GM20000 (cell line): ENCODE data around the gene POFUT2.
A peak's percentile ranks its signal among the peaks of the same experiment; 100 is the strongest.

Experiments
- DNase-seq: peaks from one replicate; pipeline ENCODE4 v3.0.0; 2012; ENCODE audit warnings: low spot score
- TF ChIP-seq, protein P1 (sequence below): IDR thresholded peaks from 2 replicates; pipeline ENCODE4 v1.5.1; 2012; ENCODE audit warnings: mild to moderate bottlenecking, control low read depth; ENCODE audit errors: extremely low read depth, missing control alignments

POFUT2 gene

DNA sequence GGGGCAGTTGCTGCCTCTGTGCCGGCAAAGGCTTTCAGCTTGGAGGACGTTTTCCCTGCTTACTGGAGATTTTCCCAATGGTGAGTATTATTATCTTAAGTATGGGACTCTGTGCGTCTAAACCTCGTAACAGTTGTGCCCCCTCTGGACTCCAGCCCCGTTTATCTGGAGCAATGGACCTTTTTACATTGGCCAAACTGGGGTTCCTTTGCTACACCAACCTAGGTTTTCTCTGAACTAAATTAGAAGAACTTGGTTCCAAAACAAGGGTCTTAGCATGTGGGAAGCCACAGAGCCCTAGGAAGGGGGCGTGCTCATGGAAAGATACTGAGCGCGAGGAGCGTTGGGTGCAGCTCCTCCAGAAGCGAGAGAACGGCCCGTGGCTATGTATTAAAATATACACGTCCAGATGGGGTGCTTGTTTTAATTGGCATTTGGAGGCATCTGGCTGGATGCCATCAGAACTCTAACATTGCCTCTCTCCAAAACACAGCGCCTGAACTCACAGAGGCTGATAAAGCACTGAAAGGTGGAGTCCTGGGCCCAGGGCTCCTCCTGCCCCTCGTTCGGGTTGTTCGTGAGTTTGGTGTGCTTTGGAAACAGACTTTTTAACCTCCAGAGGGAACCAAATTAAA, 28.4 kb downstream of the POFUT2 start:
- no peak for DNase-seq
- TF ChIP-seq, protein P1, sequence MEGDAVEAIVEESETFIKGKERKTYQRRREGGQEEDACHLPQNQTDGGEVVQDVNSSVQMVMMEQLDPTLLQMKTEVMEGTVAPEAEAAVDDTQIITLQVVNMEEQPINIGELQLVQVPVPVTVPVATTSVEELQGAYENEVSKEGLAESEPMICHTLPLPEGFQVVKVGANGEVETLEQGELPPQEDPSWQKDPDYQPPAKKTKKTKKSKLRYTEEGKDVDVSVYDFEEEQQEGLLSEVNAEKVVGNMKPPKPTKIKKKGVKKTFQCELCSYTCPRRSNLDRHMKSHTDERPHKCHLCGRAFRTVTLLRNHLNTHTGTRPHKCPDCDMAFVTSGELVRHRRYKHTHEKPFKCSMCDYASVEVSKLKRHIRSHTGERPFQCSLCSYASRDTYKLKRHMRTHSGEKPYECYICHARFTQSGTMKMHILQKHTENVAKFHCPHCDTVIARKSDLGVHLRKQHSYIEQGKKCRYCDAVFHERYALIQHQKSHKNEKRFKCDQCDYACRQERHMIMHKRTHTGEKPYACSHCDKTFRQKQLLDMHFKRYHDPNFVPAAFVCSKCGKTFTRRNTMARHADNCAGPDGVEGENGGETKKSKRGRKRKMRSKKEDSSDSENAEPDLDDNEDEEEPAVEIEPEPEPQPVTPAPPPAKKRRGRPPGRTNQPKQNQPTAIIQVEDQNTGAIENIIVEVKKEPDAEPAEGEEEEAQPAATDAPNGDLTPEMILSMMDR, result no peak

DNA sequence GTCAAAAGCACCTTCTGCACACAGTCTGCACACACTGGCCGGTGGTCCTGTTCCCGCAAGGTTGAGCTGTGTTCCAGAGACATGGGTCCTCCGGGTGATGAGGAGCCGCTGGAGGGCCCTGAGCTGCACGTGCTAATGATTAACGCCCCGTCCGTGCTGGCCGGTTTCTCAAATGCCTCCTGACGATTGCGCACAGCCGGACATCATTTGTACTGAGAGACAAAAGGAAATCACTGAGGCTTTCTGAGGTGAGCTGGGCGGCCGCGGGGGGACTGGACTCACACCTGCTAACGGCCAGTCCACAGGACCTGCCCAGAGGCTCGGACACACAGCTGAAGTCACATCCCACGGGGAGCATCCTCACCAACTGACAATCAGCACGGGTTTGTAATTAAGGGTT, 29.2 kb downstream of the POFUT2 start:
- TF ChIP-seq, protein P1, result no peak
- no peak for DNase-seq

DNA sequence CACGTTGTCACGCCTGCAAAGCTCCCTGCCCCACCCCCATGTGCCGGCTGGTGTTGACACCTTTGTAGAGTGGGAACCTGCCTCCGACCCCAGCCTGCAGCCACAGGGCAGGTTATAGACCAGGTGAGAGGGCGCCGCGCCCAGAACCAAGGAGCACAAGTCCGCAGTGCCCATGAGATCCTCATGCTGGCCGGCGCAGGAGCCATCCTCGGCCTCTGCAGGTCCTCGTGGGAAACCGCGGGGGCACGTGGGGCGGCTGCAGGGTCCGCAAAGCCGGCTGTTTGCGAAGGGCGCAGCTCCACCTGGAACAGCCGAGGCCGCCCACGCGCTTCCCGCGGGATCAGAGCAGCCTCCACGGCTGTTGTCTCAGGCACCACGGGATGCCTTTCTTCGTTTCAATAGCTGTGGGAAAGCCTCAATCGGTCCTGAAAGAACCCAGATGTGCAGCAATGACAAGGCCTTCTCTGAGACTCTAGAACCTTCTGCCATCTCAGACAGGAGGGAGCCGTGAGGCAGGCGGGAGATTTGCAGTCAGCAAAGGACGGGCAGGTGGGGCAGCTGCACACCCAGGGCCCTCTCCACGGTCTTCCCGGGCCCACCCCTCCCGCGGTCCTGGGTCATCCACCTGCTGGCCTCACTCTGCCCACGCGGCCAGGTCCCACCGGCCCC, 29.9 kb downstream of the POFUT2 start:
- TF ChIP-seq, protein P1, result no peak
- DNase-seq, result peak; percentile 28

DNA sequence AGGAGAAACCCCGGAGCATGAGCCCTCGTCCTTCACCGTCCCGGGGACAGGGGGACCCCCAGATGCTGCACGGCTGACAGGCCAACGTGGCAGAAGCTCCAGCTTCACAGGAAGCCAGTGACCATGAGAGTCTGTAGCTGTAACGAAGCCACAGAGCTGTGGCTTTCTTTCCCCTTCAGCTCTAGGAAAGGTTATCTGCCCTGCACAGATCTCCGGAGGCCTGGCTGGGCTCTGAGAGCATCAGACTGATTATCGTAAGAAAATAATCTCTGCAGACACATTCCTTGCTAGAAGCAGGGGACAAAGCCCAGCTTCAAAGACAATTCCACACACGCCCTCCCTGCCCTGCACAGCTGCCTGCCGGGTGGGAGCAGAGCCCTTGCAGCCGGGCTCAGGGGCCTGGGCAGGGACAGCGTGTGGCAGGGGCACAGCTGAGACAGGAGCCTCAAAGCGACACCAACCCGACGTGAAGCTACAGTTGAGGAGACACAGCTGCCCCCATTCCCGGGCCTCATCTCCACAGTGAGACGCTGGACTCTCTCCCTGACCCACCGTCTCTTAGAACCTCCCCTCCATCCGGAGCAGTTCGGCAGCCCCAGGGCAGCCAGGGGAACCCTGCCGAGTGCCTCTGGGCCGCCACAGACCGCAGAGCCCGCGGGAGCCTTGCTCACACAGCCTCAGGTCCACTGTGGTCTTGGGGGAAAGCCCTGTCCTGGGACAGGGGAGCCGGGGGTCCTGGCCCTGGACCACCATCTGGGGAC, 30.6 kb downstream of the POFUT2 start:
- peak; percentile 43 for DNase-seq

DNA sequence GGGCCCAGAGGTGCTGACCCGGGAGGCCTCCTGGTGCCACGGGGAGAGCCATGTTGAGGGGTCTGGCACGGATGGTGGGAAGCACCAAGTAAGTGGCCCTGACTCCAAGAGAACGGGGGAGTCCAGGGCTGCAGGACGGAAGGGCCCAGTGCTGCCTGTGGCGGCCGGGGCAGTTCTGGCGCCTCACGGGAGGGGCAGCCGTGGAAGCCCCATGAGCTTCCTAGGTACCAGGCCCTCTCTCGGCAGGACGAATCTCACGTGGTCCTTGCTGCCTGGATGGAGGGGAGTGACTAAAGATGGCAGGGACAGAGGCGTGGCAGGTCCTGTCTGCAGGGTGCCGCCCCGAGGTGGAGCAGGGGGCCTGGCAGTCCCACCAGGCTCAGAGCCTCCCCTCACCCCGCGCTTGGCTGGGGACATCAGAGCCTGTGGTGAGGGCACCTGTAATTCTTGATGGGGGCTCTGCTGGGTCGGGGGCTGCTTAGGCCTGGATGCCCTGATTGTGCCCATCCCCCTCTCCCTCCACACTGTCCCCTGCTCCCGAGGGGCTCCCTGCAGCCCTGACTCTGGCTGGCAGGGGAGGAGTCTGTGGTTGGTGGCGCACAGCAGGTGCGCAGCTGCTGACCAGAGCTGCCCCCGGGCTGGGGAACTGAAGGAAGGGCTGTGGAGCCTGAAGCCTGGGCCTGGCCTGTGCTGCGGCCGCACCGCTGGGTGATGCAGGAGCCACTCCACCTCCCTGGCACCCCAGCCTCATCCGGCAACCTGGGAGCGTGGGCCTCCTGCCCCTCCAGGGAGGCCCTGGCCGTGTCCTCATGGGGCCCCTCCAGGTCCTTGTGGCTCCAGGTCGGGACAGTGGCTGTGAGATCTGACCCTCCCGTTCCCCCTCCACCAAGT, 31.4 kb downstream of the POFUT2 start:
- TF ChIP-seq, protein P1, result no peak
- no peak for DNase-seq

More for the DNA sequence above, 30.6 kb downstream of the POFUT2 start:
- TF ChIP-seq, protein P1, result no peak

DNA sequence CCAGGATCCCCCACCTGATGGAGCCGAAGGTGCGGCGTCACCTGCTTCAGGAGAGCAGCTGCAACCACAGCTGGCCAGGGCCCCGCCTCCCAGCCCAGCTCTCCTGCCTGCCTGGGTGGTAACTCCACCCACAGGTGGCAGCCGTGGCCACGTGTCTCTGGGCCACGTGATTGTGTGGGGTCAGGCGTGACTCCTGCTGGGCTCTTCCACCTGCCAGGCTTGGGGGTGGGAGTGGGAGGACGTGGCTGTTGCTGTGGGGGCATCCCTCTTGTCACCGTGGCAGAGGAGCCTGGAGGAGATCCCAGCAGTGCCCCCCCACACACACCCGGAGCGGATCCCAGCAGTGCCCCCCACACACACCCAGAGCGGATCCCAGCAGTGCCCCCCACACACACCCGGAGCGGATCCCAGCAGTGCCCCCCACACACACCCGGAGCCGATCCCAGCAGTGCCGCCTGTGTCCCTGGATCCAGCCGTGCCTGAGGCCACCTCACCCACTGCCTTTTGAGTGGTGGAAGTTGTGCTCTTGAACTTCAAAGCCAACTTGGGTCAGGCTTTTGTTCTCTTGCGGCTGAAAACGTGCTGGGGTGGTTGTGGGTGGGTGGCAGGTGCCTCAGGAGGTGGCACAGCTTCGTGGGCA, 32.2 kb downstream of the POFUT2 start:
- TF ChIP-seq, protein P1, result no peak
- peak; percentile 43 for DNase-seq
